SK-N-SH (cell line): Measurements from ENCODE around the gene SH3BGRL2.

Source experiments
- GABPA ChIP-seq: IDR thresholded peaks from 2 replicates; pipeline ENCODE4 v1.4.0; 2012; ENCODE audit warnings: low read depth, mild to moderate bottlenecking
- JUND ChIP-seq: IDR thresholded peaks from 2 replicates; pipeline ENCODE4 v1.4.0; 2012
- POLR2AphosphoS5 ChIP-seq: IDR thresholded peaks from 2 replicates; pipeline ENCODE4 v1.6.1; 2012; ENCODE audit warnings: low read depth, low read length
- RAD21 ChIP-seq: IDR thresholded peaks from 2 replicates; pipeline ENCODE4 v1.6.1; 2012; ENCODE audit warnings: mild to moderate bottlenecking, low read length
- RFX5 ChIP-seq: IDR thresholded peaks from 2 replicates; pipeline ENCODE4 v1.6.1; 2012; ENCODE audit warnings: mild to moderate bottlenecking, improper control_type of control experiment, low read length
- YY1 ChIP-seq: IDR thresholded peaks from 2 replicates; pipeline ENCODE4 v1.4.0; 2012; ENCODE audit warnings: low read depth, mild to moderate bottlenecking
- TF ChIP-seq, protein P1 (sequence below): fragments of 200-600 bp; sonication (generic); IDR thresholded peaks from 2 replicates; pipeline ENCODE4 v1.6.1; 2017; ENCODE audit warnings: antibody characterized with exemption, mild to moderate bottlenecking, moderate library complexity
- TF ChIP-seq, protein P2 (sequence below): IDR thresholded peaks from 2 replicates; pipeline ENCODE4 v1.6.1; 2012; ENCODE audit warnings: mild to moderate bottlenecking, low read depth, low read length, moderate library complexity
- TF ChIP-seq, protein P3 (sequence below): IDR thresholded peaks from 2 replicates; pipeline ENCODE4; 2012

DNA sequence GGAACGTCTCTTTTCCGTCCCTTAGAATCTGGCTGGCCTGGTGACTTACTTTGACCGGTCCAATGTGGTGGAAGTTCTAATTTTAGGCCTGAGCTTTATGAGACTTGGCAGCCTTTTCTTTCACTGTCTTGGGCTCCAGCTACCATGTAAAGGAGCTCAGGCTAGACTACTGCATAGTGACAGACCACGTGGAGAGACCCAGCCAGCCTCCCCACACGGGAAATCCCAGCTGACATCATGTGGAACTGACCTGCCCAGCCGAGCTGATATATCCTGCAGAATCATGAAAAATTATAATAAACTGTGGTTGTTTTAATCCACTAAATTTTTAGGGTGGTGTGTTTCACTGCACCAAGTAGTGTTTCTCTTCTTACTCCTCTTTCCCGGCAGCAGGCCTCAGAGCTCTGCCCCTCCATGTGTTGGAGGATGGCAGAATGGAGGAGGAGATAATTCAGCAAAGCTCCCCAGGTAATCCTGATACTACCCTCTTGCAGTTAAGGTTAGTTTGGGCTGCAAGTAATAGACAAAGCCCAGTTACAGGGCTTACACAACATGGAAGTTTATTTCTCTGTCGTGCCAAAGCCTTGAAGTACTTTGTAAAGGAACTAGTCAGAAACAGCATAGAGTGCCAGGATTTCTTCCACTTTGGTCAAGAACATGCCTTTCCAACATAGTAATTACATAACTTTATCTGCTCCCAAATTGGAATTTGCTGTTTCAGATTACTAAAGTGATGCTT lies 87.5 kb downstream of the SH3BGRL2 start:
- TF ChIP-seq RAD21 (no peak), GABPA (no peak), POLR2AphosphoS5 (no peak), YY1 (no peak), JUND (no peak), RFX5 (no peak)
- TF ChIP-seq, protein P1, sequence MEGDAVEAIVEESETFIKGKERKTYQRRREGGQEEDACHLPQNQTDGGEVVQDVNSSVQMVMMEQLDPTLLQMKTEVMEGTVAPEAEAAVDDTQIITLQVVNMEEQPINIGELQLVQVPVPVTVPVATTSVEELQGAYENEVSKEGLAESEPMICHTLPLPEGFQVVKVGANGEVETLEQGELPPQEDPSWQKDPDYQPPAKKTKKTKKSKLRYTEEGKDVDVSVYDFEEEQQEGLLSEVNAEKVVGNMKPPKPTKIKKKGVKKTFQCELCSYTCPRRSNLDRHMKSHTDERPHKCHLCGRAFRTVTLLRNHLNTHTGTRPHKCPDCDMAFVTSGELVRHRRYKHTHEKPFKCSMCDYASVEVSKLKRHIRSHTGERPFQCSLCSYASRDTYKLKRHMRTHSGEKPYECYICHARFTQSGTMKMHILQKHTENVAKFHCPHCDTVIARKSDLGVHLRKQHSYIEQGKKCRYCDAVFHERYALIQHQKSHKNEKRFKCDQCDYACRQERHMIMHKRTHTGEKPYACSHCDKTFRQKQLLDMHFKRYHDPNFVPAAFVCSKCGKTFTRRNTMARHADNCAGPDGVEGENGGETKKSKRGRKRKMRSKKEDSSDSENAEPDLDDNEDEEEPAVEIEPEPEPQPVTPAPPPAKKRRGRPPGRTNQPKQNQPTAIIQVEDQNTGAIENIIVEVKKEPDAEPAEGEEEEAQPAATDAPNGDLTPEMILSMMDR = no peak
- TF ChIP-seq, protein P2, sequence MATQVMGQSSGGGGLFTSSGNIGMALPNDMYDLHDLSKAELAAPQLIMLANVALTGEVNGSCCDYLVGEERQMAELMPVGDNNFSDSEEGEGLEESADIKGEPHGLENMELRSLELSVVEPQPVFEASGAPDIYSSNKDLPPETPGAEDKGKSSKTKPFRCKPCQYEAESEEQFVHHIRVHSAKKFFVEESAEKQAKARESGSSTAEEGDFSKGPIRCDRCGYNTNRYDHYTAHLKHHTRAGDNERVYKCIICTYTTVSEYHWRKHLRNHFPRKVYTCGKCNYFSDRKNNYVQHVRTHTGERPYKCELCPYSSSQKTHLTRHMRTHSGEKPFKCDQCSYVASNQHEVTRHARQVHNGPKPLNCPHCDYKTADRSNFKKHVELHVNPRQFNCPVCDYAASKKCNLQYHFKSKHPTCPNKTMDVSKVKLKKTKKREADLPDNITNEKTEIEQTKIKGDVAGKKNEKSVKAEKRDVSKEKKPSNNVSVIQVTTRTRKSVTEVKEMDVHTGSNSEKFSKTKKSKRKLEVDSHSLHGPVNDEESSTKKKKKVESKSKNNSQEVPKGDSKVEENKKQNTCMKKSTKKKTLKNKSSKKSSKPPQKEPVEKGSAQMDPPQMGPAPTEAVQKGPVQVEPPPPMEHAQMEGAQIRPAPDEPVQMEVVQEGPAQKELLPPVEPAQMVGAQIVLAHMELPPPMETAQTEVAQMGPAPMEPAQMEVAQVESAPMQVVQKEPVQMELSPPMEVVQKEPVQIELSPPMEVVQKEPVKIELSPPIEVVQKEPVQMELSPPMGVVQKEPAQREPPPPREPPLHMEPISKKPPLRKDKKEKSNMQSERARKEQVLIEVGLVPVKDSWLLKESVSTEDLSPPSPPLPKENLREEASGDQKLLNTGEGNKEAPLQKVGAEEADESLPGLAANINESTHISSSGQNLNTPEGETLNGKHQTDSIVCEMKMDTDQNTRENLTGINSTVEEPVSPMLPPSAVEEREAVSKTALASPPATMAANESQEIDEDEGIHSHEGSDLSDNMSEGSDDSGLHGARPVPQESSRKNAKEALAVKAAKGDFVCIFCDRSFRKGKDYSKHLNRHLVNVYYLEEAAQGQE = no peak
- TF ChIP-seq, protein P3, sequence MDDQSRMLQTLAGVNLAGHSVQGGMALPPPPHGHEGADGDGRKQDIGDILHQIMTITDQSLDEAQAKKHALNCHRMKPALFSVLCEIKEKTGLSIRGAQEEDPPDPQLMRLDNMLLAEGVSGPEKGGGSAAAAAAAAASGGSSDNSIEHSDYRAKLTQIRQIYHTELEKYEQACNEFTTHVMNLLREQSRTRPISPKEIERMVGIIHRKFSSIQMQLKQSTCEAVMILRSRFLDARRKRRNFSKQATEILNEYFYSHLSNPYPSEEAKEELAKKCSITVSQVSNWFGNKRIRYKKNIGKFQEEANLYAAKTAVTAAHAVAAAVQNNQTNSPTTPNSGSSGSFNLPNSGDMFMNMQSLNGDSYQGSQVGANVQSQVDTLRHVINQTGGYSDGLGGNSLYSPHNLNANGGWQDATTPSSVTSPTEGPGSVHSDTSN = no peak
